ENCODE data around the gene ZNF280A. TPM values are rescaled to one million over a fixed set of nuclear protein-coding genes. Genes with fewer than 3 reads are reported as not detected.
A peak's percentile ranks its signal among the peaks of the same experiment; 100 is the strongest.
"Not testable (repeated sequence)": the region's sequence is repeated elsewhere in the genome, so short reads cannot be mapped to it uniquely, and the experiment has no call there.

The ZNF280A gene
- total RNA-seq, 1 donor from 2014 or later: not detected

DNA sequence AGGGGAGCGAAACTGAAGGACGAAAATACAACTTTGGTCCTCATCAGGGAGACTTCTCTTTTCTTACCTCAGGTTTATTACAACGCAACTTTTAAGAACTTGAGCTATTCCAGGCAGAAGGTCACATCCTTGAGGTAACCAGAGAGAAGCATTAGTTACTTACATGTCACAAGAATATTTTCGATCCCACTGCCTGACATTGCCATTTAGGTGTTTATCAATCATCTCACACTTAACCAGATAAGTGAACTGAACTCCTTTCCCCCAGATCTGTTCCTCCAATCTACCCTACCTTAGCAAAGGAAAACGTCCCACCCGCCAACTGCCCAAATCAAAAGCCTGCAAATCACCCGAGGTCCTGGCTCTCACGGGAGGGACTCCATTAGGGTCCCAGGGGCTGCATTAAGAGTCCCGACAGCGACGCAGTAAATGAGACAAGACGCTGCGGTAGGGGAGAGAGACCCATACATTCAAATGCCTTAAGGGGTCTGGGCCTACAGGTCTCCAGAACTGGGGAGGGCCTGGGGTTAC, 12.3 kb downstream of the ZNF280A start:
- TF ChIP-seq CTCF (IDR thresholded peaks at IDR 0.05): no peak
- peak overlapping the region; percentile 84 for H3K4me3 Mint-ChIP-seq
- peaks cover 33% of the 10 kb centered on the region for H3K36me3 Mint-ChIP-seq (ENCODE audit: low read depth)
- no peak overlapping the region for H3K27ac Mint-ChIP-seq
- peaks cover 6% of the 10 kb centered on the region for H3K9me3 Mint-ChIP-seq
- peaks cover 10% of the 10 kb centered on the region for H3K4me1 Mint-ChIP-seq
- intact Hi-C loops (cut with micrococcal nuclease): loop anchor here (1.0 kb wide), 1 partner anchor 86 kb away; no protein-coding TSS in a partner anchor
- ChIA-PET POLR2A (no interaction called here), CTCF (interaction anchor here (1.6 kb wide), 1 partner anchor 11 kb away, joined by 5 read pairs; no protein-coding TSS in a partner anchor)
- DNase-seq: peak; percentile 15
- no peak for ATAC-seq (ENCODE audit: low read depth)
- H3K27me3 Mint-ChIP-seq: peaks cover under 1% of the 10 kb centered on the region

- Mint-ChIP-seq H3K9me3 (peaks cover 6% of the 10 kb centered on the region), H3K36me3 (ENCODE audit: low read depth) (peaks cover 42% of the 10 kb centered on the region), H3K27me3 (no peaks in the 10 kb centered on the region), H3K27ac (no peak overlapping the region), H3K4me3 (no peak overlapping the region), H3K4me1 (peaks cover 10% of the 10 kb centered on the region)
- intact Hi-C loops (cut with micrococcal nuclease): no loop called here
- TF ChIP-seq CTCF (IDR thresholded peaks at IDR 0.05): no peak
- ChIA-PET CTCF (no interaction called here), POLR2A (no interaction called here)
- DNase-seq (no peak), ATAC-seq (ENCODE audit: low read depth) (no peak)
These were observed 13.3 kb downstream of the ZNF280A start for GRCh38 chr22:22506736-22507135.

DNA sequence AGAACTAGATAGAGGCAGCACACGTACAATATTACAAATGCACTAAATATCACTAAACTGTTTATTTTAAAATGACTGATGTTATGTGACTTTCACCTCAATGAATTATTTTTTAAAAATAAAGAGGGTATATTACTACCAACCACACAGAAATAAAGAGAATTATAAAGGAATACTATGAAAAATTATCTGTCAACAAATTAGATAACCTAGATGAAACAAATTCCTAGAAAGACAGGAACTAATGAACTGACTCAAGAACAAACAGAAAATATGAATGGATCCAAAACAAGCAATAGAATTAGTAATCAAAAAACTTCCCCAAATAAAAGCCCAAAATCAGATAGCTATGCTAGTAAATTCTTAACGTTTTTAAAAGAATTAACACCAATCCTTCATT, 21.8 kb downstream of the ZNF280A start:
- H3K27ac Mint-ChIP-seq: no peak overlapping the region
- CTCF ChIA-PET: no interaction called here
- peaks cover 39% of the 10 kb centered on the region for H3K36me3 Mint-ChIP-seq (ENCODE audit: low read depth)
- DNase-seq (no peak), ATAC-seq (ENCODE audit: low read depth) (no peak)
- peaks cover 7% of the 10 kb centered on the region for H3K4me1 Mint-ChIP-seq
- no peak for TF ChIP-seq CTCF (IDR thresholded peaks at IDR 0.05)
- intact Hi-C loops (cut with micrococcal nuclease): no loop called here
- H3K27me3 Mint-ChIP-seq: no peaks in the 10 kb centered on the region
- no peaks in the 10 kb centered on the region for H3K9me3 Mint-ChIP-seq
- H3K4me3 Mint-ChIP-seq: no peak overlapping the region
- POLR2A ChIA-PET: no interaction called here

DNA sequence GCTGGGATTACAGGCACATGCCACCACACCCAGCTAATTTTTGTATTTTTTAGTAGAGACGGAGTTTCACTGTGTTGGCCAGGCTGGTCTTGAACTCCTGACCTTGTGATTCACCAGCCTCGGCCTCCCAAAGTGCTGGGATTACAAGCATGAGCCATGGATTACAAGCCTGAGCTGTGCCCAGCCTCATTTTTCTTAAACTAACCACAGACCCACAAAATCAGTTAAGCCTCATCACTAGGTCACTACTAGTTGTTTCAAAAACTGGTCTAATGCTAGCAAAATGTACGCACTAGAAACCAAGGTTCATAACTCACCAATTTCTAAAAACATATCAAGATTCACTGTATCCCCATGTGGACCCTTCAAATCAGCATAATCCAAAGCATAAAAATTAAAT, 28.5 kb downstream of the ZNF280A start:
- intact Hi-C loops (cut with micrococcal nuclease); H3K27me3 Mint-ChIP-seq; H3K4me1 Mint-ChIP-seq; H3K4me3 Mint-ChIP-seq; H3K27ac Mint-ChIP-seq; ATAC-seq (ENCODE audit: low read depth); H3K9me3 Mint-ChIP-seq; DNase-seq; CTCF ChIA-PET: not testable (repeated sequence)
- POLR2A ChIA-PET: interaction anchor here (0.6 kb wide), 1 partner anchor 39 kb away, joined by 4 read pairs; no protein-coding TSS in a partner anchor
- peaks cover 58% of the 10 kb centered on the region for H3K36me3 Mint-ChIP-seq (ENCODE audit: low read depth)

GRCh38 chr22:22488736-22489135, 31.3 kb downstream of the ZNF280A start:
- Mint-ChIP-seq H3K27me3 (no peaks in the 10 kb centered on the region), H3K9me3 (no peaks in the 10 kb centered on the region), H3K27ac (no peak overlapping the region), H3K4me3 (no peak overlapping the region), H3K36me3 (ENCODE audit: low read depth) (peaks cover 49% of the 10 kb centered on the region), H3K4me1 (peaks cover 2% of the 10 kb centered on the region)
- intact Hi-C loops (cut with micrococcal nuclease): loop anchor here (10.0 kb wide), 1 partner anchor 66 kb away; the partner anchor contains the start of gene PRAME
- ATAC-seq (ENCODE audit: low read depth) (no peak), DNase-seq (no peak)
- ChIA-PET POLR2A (no interaction called here), CTCF (interaction anchor here (1.3 kb wide), 1 partner anchor 99 kb away, joined by 3 read pairs; no protein-coding TSS in a partner anchor)
- no peak for TF ChIP-seq CTCF (IDR thresholded peaks at IDR 0.05)

Data from activated B cell treated with CpG ODN at 0.5 μM for 24 hours (primary cell).